Mesothelial cell of epicardium (in vitro differentiated cells): ENCODE measurements around the gene HHIP. TPM values are rescaled to one million over a fixed set of nuclear protein-coding genes. Genes with fewer than 3 reads are reported as not detected.

ENCODE experiments used
- DNase-seq, 2 experiments: peaks; one replicate each; pipeline ENCODE4 v3.0.0; 2021; ENCODE audit warnings: low spot score in 2 of 2; ENCODE audit not compliant: unreplicated experiment in 2 of 2
- H3K27ac Mint-ChIP-seq: 2 replicates; pipeline ENCODE4 v1.8.0; 2021; ENCODE audit warnings: mixed read lengths
- H3K27me3 Mint-ChIP-seq: 2 replicates; pipeline ENCODE4 v1.8.0; 2021; ENCODE audit warnings: low read depth, mixed read lengths
- H3K36me3 Mint-ChIP-seq: 2 replicates; pipeline ENCODE4 v1.8.0; 2021; ENCODE audit warnings: mixed read lengths
- H3K4me1 Mint-ChIP-seq: 2 replicates; pipeline ENCODE4 v1.8.0; 2021; ENCODE audit warnings: mixed read lengths
- H3K4me3 Mint-ChIP-seq: 2 replicates; pipeline ENCODE4 v1.8.0; 2021; ENCODE audit warnings: mild to moderate bottlenecking, moderate library complexity, mixed read lengths
- H3K9me3 Mint-ChIP-seq: 2 replicates; pipeline ENCODE4 v1.8.0; 2021; ENCODE audit warnings: mixed read lengths
- total RNA-seq: library from RNA; stranded (reverse); gene quantifications from 3 replicates; pipeline ENCODE4 v1.2.1, GENCODE V29; 2021
- TF ChIP-seq, protein P1 (sequence below): fragments of 200-600 bp; sonication (generic); IDR thresholded peaks from one replicate; pipeline ENCODE4 v1.5.0; 2021; ENCODE audit warnings: antibody characterized with exemption; ENCODE audit not compliant: unreplicated experiment

HHIP gene
- total RNA-seq, 1 donor from 2014 or later = 4.0 TPM

GRCh38 chr4:144738649-144739048 lies 92.7 kb downstream of the HHIP start:
- no peaks in the 10 kb centered on the region for H3K36me3 Mint-ChIP-seq
- no peaks in the 10 kb centered on the region for H3K9me3 Mint-ChIP-seq
- no peak for DNase-seq
- H3K4me1 Mint-ChIP-seq = peaks cover 6% of the 10 kb centered on the region
- no peaks in the 10 kb centered on the region for H3K27me3 Mint-ChIP-seq
- no peak overlapping the region for H3K27ac Mint-ChIP-seq
- no peak overlapping the region for H3K4me3 Mint-ChIP-seq
- TF ChIP-seq, protein P1, sequence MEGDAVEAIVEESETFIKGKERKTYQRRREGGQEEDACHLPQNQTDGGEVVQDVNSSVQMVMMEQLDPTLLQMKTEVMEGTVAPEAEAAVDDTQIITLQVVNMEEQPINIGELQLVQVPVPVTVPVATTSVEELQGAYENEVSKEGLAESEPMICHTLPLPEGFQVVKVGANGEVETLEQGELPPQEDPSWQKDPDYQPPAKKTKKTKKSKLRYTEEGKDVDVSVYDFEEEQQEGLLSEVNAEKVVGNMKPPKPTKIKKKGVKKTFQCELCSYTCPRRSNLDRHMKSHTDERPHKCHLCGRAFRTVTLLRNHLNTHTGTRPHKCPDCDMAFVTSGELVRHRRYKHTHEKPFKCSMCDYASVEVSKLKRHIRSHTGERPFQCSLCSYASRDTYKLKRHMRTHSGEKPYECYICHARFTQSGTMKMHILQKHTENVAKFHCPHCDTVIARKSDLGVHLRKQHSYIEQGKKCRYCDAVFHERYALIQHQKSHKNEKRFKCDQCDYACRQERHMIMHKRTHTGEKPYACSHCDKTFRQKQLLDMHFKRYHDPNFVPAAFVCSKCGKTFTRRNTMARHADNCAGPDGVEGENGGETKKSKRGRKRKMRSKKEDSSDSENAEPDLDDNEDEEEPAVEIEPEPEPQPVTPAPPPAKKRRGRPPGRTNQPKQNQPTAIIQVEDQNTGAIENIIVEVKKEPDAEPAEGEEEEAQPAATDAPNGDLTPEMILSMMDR = no peak

DNA sequence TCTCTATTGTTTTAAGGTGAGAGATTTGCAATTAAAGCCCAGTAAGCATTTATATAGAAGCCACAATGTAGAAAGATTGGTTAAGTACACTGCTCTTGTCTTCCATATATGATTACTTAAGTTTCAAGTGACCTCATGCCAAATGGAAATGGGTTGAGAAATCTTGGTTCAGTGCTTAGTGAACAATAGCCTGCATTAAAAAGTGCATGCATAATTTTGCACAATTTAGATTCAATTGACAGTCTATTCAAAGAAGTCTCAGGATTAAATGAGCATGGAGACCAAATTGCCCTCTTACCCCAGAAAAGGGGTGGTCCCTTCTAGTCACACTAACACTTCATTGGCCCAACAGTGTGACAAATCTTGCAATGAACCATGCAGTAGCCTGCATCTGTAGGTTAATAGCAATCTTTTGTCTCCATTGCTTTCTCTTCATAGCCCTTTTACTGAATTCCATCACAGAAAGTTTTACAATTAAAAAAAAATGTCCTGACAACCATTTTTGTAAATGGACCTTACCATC lies 93.6 kb downstream of the HHIP start:
- Mint-ChIP-seq H3K36me3 (no peaks in the 10 kb centered on the region), H3K4me1 (peaks cover 4% of the 10 kb centered on the region), H3K27ac (no peak overlapping the region), H3K27me3 (no peaks in the 10 kb centered on the region), H3K9me3 (no peaks in the 10 kb centered on the region), H3K4me3 (no peak overlapping the region)
- TF ChIP-seq, protein P1 = no peak
- no peak for DNase-seq

DNA sequence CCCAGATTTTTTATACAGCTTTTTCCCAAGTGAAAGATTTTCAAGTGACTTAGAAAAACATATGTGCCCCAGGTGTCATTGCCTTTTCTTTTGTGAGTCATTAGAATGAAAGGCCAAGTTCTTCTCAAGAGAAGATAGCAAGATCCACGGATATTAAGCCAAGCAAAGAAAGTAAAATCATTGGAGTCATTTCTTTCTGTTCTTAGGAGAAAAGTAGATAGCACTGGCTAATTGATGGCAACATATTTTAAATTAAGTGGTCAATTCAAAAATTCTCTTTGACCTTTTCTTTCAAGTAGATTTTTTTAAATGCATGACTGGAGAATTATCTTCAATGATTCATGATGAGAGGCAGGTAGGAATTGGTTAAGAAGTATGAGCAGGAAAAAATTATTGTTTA lies 94.4 kb downstream of the HHIP start:
- no peaks in the 10 kb centered on the region for H3K27me3 Mint-ChIP-seq
- H3K27ac Mint-ChIP-seq = no peak overlapping the region
- H3K4me1 Mint-ChIP-seq = peaks cover 3% of the 10 kb centered on the region
- no peak for DNase-seq
- no peaks in the 10 kb centered on the region for H3K9me3 Mint-ChIP-seq
- H3K36me3 Mint-ChIP-seq = no peaks in the 10 kb centered on the region
- TF ChIP-seq, protein P1 = no peak
- no peak overlapping the region for H3K4me3 Mint-ChIP-seq

DNA sequence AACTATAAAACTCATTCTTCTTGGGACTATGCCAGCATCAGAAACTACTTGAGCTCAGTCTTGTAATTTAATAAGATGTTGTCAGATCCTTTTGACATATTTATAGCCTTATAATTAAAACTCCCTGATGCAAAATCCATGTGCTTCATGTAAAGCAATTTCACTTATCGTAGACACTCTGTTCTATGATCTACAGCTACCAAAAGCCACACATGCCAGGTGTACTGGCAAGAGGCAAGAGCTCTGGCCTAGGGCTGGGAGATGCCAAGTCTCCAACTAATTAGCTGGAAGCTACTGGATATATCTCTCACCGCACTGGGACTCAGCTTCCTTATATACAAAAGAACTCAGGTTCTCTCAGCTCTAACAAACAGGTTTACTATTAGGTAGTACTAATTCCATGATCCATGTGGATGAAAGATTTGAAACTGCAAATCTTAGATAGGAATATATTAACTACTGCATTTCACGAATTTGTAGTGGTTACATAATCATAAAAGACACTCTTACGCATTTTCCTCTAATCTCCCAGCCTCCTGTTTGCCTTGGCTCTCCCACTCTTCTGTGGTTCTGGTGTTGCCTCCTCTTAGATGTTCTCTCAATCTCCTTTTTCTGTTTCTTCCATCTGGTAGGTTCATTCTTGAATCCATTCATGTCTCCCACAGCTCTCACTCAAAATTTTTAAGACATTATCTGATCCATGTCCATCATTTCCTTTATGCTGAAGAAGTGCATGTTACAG lies 103.0 kb downstream of the HHIP start:
- Mint-ChIP-seq H3K9me3 (peaks cover 7% of the 10 kb centered on the region), H3K27ac (no peak overlapping the region), H3K4me3 (no peak overlapping the region), H3K36me3 (no peaks in the 10 kb centered on the region), H3K27me3 (no peaks in the 10 kb centered on the region), H3K4me1 (no peaks in the 10 kb centered on the region)
- TF ChIP-seq, protein P1 = no peak
- DNase-seq = no peak

- no peak overlapping the region for H3K4me3 Mint-ChIP-seq
- peaks cover 7% of the 10 kb centered on the region for H3K9me3 Mint-ChIP-seq
- H3K36me3 Mint-ChIP-seq = no peaks in the 10 kb centered on the region
- no peak for DNase-seq
- TF ChIP-seq, protein P1 = no peak
- H3K27me3 Mint-ChIP-seq = no peaks in the 10 kb centered on the region
- no peaks in the 10 kb centered on the region for H3K4me1 Mint-ChIP-seq
- H3K27ac Mint-ChIP-seq = no peak overlapping the region
These were observed 104.4 kb downstream of the HHIP start for GRCh38 chr4:144750348-144750747.
